ENCODE results near the gene RYR2. TPM values are rescaled to one million over a fixed set of nuclear protein-coding genes. Genes with fewer than 3 reads are reported as not detected.
"Not testable (repeated sequence)": the region's sequence is repeated elsewhere in the genome, so short reads cannot be mapped to it uniquely, and the experiment has no call there.

RYR2 gene
- polyA plus RNA-seq, 10 donors: 1.6 to 4.6 (median 3.1) TPM

GRCh38 chr1:237340892-237341291 is 298.9 kb downstream of the RYR2 start:
- DNase-seq: no peak

GRCh38 chr1:237341391-237341790 is 299.4 kb downstream of the RYR2 start:
- no peak for DNase-seq

GRCh38 chr1:237342730-237343129 is 300.7 kb downstream of the RYR2 start:
- no peak for DNase-seq

- no peak for DNase-seq
Observed at GRCh38 chr1:237352747-237353146, 310.8 kb downstream of the RYR2 start.

- DNase-seq: no peak
Observed at GRCh38 chr1:237353918-237354317, 311.9 kb downstream of the RYR2 start.

- no peak for DNase-seq
Observed at GRCh38 chr1:237355022-237355421, 313.0 kb downstream of the RYR2 start.

- DNase-seq: no peak
Observed at GRCh38 chr1:237358555-237358954, 316.6 kb downstream of the RYR2 start.

- DNase-seq: no peak
Observed at GRCh38 chr1:237367758-237368157, 325.8 kb downstream of the RYR2 start.

GRCh38 chr1:237371477-237371876 is 329.5 kb downstream of the RYR2 start:
- DNase-seq: not testable (repeated sequence)

GRCh38 chr1:237383791-237384190 is 341.8 kb downstream of the RYR2 start:
- peak; percentile 67 to 85 (median 69) for DNase-seq

- no peak for DNase-seq
Observed at GRCh38 chr1:237384213-237384612, 342.2 kb downstream of the RYR2 start.

GRCh38 chr1:237386362-237387143 is 344.6 kb downstream of the RYR2 start:
- DNase-seq: peak in 1 of 3 donors; percentile 47

- no peak for DNase-seq
Observed at GRCh38 chr1:237387144-237387505, 345.1 kb downstream of the RYR2 start.

GRCh38 chr1:237390823-237391222 is 348.8 kb downstream of the RYR2 start:
- DNase-seq: no peak

- no peak for DNase-seq
Observed at GRCh38 chr1:237393632-237394031, 351.6 kb downstream of the RYR2 start.

GRCh38 chr1:237394281-237394680 is 352.3 kb downstream of the RYR2 start:
- no peak for DNase-seq

- peak; percentile 19 to 74 (median 48) for DNase-seq
Observed at GRCh38 chr1:237396426-237396825, 354.4 kb downstream of the RYR2 start.

GRCh38 chr1:237398751-237399150 is 356.8 kb downstream of the RYR2 start:
- DNase-seq: no peak

GRCh38 chr1:237405912-237406311 is 363.9 kb downstream of the RYR2 start:
- DNase-seq: no peak

- no peak for DNase-seq
Observed at GRCh38 chr1:237411621-237412020, 369.6 kb downstream of the RYR2 start.

- peak; percentile 11 to 49 (median 37) for DNase-seq
Observed at GRCh38 chr1:237416924-237417655, 375.1 kb downstream of the RYR2 start.

GRCh38 chr1:237428809-237429208 is 386.8 kb downstream of the RYR2 start:
- no peak for DNase-seq

GRCh38 chr1:237429252-237429651 is 387.3 kb downstream of the RYR2 start:
- no peak for DNase-seq

Measured in muscle of back (tissue), 11 donors.